Measurements from ENCODE around the gene CLCA2.

The CLCA2 gene

GRCh38 chr1:86441997-86442396 is 18.0 kb downstream of the CLCA2 start:
- DNase-seq (ENCODE audit: extremely low read depth, low read depth) = no peak
- TF ChIP-seq, protein P1, sequence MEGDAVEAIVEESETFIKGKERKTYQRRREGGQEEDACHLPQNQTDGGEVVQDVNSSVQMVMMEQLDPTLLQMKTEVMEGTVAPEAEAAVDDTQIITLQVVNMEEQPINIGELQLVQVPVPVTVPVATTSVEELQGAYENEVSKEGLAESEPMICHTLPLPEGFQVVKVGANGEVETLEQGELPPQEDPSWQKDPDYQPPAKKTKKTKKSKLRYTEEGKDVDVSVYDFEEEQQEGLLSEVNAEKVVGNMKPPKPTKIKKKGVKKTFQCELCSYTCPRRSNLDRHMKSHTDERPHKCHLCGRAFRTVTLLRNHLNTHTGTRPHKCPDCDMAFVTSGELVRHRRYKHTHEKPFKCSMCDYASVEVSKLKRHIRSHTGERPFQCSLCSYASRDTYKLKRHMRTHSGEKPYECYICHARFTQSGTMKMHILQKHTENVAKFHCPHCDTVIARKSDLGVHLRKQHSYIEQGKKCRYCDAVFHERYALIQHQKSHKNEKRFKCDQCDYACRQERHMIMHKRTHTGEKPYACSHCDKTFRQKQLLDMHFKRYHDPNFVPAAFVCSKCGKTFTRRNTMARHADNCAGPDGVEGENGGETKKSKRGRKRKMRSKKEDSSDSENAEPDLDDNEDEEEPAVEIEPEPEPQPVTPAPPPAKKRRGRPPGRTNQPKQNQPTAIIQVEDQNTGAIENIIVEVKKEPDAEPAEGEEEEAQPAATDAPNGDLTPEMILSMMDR (IDR thresholded peaks at IDR 0.05; ENCODE audit: low read depth, low read length, missing control alignments) = no peak
- no peak overlapping the region for H3K4me3 ChIP-seq (replicated peaks; ENCODE audit: low read depth, low read length)

DNA sequence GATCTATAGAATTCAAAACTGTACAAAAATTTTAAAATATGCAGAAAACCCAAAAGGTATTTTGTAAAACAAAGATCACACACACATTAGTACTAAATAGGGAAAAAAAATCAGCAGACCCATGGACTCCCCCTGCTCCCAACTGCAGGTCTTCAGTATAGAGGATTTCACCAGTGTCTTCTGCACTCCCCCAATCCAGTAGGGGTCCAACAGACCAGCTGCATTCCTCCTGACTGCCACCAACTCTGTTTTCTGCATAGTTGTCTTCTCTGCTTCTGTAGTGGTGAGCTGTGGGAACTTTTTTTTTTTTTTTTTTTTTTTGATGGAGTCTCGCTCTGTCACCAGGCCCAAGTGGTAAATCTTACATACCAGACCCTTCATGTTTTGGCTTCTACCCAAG is 21.9 kb downstream of the CLCA2 start:
- DNase-seq (ENCODE audit: extremely low read depth, low read depth) = no peak

DNA sequence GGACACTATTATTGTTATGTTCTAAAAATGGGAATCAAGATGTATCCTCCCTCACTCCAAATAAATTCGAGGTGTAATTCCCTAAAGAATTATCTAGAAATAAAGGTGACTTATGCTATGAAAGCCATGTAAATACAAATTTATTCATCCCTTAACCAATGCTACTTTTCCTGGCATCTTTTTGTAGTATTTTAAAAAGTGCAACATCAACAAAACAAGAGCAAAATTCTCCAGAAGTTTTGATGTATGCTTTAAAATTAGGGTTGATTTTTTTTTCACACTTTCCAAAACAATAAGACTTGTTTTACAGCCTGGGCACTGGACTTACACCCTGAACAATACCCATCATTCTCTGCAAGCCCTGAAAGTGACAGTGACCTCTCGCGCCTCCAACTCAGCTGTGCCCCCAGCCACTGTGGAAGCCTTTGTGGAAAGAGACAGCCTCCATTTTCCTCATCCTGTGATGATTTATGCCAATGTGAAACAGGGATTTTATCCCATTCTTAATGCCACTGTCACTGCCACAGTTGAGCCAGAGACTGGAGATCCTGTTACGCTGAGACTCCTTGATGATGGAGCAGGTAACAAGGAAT is 23.3 kb downstream of the CLCA2 start:
- TF ChIP-seq, protein P1 (IDR thresholded peaks at IDR 0.05; ENCODE audit: low read depth, low read length, missing control alignments) = no peak
- no peak overlapping the region for H3K4me3 ChIP-seq (replicated peaks; ENCODE audit: low read depth, low read length)
- DNase-seq (ENCODE audit: extremely low read depth, low read depth) = no peak

More for the DNA sequence above, 21.9 kb downstream of the CLCA2 start:
- H3K4me3 ChIP-seq (replicated peaks; ENCODE audit: low read depth, low read length) = no peak overlapping the region
- TF ChIP-seq, protein P1 (IDR thresholded peaks at IDR 0.05; ENCODE audit: low read depth, low read length, missing control alignments) = no peak

GRCh38 chr1:86448670-86449069 is 24.7 kb downstream of the CLCA2 start:
- TF ChIP-seq, protein P1 (IDR thresholded peaks at IDR 0.05; ENCODE audit: low read depth, low read length, missing control alignments) = no peak
- no peak overlapping the region for H3K4me3 ChIP-seq (replicated peaks; ENCODE audit: low read depth, low read length)
- DNase-seq (ENCODE audit: extremely low read depth, low read depth) = no peak

DNA sequence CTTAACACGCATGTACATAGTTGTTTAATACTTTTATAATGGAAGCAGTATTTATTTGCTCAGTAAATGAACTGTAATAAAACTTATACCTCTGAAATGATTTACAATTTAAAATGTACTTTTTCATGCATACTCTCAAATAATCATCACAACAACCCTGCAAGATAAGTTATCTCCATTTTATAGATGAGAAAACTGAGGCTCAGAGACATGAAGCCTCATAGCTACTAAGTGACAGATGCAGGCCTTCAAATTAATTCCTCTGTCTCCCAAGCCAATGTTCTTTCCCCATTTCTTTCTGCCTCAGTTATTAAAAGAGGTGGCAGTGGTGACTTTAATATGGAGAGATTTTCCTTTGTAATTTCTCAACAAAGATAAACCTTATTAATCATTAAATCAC is 25.1 kb downstream of the CLCA2 start:
- TF ChIP-seq, protein P1 (IDR thresholded peaks at IDR 0.05; ENCODE audit: low read depth, low read length, missing control alignments) = no peak
- H3K4me3 ChIP-seq (replicated peaks; ENCODE audit: low read depth, low read length) = no peak overlapping the region
- DNase-seq (ENCODE audit: extremely low read depth, low read depth) = no peak

DNA sequence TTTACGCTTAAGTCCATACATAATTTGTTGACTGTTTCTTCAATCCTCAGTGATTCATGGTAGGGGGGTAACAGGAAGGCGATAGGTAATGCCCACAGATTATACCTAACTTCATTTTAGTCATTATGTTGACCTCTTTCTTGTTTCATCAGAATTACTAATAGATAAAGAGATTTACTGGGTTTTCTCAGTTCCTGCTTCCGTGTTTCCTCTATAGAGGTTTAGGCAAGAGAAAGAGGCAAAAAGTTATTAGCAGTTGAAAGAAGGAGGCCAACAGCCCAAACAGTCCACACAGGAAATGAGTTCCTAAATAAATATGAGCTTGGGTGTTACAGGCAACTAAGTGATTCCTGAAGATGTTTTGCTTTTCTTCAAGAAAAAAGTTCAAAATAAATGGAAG is 26.9 kb downstream of the CLCA2 start:
- TF ChIP-seq, protein P1 (IDR thresholded peaks at IDR 0.05; ENCODE audit: low read depth, low read length, missing control alignments) = no peak
- no peak for DNase-seq (ENCODE audit: extremely low read depth, low read depth)
- H3K4me3 ChIP-seq (replicated peaks; ENCODE audit: low read depth, low read length) = no peak overlapping the region

GRCh38 chr1:86453664-86454063 is 29.7 kb downstream of the CLCA2 start:
- TF ChIP-seq, protein P1 (IDR thresholded peaks at IDR 0.05; ENCODE audit: low read depth, low read length, missing control alignments) = no peak

More at GRCh38 chr1:86453664-86454063, 29.7 kb downstream of the CLCA2 start:
- DNase-seq (ENCODE audit: extremely low read depth, low read depth) = no peak
- no peak overlapping the region for H3K4me3 ChIP-seq (replicated peaks; ENCODE audit: low read depth, low read length)
